ENCODE data around the gene PLXNA3. TPM values are rescaled to one million over a fixed set of nuclear protein-coding genes. Genes with fewer than 3 reads are reported as not detected.

PLXNA3 gene
- 54.0 TPM for total RNA-seq

DNA sequence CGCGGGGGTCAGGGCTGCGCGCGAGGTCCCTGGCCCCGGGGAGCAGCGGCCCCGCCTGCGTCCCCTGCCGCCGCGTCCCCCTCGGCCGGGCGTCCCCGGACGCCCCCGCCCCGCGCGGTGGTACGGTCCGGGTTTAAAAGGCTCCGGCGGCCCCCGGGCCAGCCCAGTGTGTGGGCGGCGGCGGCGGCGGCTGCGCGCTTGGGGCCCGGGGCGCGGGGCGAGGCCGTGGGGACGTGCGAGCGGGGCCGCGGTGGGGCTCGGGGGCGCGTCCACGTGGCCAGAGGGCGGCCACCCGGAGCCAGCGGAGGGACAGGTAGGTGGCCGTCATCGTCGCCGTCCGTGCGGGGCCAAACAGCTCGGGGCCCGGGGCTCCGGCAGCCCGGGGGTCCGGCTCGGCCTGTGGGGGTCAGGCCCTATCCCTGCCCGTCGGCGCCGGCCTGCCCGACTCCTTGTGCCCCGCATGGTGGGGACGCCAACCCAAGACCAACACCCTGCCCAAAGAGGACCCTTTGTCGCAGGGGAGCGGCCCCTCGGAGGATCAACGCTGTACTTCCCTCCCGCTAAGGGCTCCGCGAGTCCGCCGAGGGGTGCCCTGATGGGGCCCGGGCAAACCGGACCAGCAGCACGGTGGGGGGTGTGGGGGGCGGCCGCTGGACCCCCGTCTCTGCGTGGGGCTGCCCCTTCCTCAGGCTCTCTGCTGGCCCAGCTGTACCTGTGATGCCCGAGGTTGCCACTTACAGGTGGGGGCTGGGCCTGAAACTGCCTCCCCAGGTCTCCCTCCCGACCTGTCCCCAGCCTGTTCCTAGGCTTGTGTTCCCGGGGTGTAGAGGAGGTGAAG is at the start of gene PLXNA3:
TSS of gene PLXNA3 (plus strand) at position 166 of the 838 bp plus-strand sequence. CDS start 1,903 bp downstream, outside the sequence.
- no peak for DNase-seq (ENCODE audit: low spot score)

DNA sequence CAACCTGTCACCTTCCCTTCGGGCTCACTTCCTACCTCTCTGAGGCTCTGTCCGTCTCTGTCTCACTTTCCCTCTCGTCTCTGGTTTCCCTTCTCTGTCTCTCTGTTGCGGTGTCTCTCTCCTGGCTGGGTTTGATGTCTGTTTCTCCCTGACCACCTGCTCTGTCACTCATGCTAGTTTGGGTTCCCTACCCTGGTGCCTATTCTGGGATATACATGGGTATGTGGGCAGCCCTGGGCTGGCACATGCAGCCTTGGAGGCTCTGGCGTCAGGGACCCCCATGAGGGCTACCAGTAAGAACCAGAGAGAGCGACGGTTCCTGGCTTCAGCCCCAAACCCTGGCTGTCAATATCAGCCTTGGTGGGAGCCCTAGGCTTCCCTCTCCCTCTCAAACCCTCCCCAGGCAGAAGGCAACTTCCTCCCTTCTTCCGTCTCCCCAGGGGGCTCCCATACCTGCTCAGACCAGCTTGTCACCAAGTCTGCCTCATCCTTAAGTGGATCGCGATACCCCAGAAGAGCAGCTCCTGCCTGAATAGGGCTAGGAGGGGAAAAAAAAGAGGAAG is 49.3 kb upstream of the PLXNA3 start:
- DNase-seq (ENCODE audit: low spot score) = no peak

DNA sequence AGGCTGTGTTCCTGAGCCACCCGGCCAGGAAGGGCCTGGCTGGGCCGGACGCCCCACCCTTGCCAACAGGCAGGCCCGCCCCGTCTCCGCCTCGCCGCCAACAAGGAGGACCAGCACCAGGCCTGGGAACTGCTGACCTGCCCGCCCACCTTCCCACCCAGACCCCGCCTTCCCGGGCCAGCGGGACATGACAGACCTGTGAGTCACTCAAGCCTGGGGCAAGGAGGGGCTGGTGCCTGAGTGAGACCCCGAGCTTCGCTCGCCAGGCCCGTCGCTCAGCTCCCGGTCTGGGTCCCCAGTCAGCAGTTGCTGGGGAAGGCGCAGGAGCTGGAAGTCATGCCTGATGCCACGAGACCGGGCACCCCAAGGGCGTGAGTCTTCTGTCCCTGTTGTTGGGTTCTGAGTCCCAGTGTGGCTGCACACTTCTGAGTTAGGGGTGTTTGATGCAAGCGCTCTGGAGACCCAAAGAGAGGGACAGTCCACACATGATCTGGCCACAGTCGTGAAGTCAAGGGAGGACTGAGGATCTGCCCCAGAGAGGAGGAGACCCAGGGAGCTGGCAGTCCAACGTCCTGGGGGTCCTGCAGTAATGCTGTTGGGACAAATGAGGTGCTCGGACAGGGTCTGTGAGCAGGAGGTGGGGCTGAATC is 48.7 kb upstream of the PLXNA3 start, which contains the start of gene DNASE1L1:
TSS of gene DNASE1L1 (minus strand) at position 33 of the 650 bp plus-strand sequence. CDS start 3,686 bp downstream, outside the sequence.
- peak; percentile 89 for DNase-seq (ENCODE audit: low spot score)

DNA sequence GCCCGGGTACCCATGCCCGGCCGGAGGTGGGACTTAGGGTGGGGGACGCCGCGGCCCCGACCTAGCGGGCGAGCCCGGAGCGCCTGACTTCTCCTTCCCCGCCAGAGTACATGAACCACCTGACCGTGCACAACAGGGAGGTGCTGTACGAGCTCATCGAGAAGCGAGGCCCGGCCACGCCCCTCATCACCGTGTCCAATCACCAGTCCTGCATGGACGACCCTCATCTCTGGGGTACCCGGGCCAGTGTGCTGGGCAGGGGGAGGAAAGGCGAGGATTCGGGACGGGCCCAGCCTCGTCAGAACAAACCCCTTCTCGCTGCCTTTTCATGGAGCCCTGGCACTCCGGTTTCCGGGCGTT is 46.1 kb upstream of the PLXNA3 start:
- DNase-seq (ENCODE audit: low spot score) = peak; percentile 74

DNA sequence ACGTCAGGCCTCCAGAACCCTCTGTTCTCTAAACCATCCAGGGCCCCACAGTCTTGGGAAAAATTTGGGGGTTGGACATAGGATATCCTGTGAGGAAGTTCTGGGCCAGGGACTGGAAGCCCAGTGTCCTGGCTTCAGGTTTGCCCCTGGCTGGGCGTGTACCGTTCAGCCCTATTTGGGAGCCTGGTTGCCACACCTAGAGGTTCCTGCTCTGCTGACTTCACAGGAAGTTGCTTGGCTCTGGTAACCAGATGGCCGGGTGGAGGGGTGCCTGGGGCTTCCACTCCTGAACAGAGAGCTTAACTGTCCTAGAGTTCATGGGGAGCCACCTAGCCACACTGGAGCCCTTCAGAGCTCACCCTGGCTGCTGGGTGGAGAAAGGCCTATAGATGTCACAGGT is 45.6 kb upstream of the PLXNA3 start:
- DNase-seq (ENCODE audit: low spot score) = no peak

DNA sequence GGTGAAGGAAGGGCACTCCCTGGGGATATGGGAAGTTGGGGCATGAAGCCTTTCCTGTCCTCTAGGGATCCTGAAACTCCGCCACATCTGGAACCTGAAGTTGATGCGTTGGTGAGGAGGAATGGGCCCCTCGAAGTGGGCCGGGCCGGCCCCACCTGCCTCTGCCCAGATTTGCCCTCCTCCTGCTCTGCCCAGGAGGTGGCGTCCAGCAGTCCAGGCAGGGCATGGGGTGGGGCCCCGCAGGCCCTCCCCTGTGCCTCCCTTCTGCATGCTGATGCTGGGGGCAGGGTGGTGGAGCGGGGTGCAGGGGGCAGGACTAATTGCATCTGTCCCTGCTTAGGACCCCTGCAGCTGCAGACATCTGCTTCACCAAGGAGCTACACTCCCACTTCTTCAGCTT is 44.9 kb upstream of the PLXNA3 start:
- no peak for DNase-seq (ENCODE audit: low spot score)

DNA sequence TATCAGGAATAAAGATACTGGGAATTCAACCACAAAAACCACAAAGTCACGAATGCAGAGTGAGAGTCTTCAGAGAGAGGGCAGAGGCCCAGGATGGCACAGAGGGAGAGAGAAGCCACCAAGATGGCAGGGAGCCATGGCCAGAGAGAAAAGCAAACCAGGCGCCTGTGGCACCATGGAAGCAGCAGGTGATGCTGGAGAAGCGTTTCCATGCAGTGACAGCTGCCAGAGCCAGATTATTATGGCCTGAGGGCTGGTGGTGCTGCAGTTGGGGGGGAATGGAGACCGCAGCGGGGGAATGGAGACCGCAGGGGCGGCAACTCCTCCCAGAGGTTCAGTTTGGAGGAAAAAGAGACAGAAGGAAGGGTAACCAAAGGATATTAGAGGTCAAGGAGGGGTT is 40.9 kb upstream of the PLXNA3 start:
- DNase-seq (ENCODE audit: low spot score) = no peak

DNA sequence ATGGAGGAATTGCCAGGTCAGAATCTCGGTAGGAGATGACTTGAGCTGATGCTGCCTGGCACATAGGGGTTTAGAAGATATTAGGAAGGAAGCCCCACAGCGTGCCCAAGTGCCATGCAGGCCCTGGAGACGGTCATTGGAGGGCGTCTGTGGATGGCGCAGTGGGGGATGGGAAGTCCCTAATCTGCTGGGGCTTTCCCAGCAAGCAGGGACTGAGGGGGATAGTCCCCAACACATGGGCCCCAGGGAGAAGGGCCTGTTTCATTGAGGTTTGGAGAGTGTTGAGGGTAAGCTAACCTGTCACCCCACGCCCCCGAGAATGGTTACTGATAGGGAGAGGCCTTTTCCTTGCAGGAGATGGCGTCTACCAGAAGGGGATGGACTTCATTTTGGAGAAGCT is 38.9 kb upstream of the PLXNA3 start:
- no peak for DNase-seq (ENCODE audit: low spot score)

DNA sequence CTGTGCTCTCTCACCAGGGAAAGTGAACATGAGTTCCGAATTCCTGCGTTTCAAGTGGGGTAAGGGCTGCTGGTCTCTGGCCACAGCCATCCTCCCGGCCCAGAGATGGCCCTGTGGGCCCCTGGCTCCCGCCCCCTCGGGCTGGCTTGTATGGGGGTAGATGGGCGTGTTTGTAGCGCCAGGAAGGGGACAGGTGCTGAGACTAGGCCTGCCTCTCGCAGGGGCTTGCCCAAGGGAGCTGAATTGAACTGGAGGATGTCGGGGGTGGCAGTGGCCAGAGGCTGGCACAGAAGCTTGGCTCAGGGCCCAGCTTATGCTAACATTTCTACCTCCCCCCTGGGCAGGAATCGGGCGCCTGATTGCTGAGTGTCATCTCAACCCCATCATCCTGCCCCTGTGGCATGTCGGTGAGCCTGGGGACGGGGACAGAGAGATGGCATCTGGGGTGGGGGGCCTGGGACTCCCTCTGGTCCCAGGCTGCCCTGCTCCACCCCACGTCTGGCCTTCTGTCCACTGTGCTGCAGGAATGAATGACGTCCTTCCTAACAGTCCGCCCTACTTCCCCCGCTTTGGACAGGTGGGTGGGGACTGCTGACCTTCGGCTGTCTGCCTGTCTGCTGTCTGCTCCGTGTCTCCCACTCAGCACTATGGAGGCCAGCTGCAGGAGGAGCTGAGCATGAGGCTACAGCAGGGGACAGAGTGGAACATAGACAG is 38.2 kb upstream of the PLXNA3 start:
- no peak for DNase-seq (ENCODE audit: low spot score)

DNA sequence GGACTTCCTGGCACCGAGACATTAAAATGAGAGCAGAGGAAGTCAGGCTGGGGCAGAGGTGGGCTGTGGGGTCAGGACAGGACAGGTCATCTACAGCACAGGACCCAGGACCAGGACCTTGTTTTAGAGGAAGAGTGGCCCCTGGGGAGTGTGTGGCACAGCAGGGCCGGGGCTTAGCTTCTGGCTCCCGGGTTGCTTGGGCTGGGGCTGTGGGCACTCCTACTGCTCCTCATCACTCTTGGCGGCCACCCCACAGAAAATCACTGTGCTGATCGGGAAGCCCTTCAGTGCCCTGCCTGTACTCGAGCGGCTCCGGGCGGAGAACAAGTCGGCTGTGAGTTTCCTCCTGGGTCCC is 37.7 kb upstream of the PLXNA3 start:
- DNase-seq (ENCODE audit: low spot score) = no peak

DNA sequence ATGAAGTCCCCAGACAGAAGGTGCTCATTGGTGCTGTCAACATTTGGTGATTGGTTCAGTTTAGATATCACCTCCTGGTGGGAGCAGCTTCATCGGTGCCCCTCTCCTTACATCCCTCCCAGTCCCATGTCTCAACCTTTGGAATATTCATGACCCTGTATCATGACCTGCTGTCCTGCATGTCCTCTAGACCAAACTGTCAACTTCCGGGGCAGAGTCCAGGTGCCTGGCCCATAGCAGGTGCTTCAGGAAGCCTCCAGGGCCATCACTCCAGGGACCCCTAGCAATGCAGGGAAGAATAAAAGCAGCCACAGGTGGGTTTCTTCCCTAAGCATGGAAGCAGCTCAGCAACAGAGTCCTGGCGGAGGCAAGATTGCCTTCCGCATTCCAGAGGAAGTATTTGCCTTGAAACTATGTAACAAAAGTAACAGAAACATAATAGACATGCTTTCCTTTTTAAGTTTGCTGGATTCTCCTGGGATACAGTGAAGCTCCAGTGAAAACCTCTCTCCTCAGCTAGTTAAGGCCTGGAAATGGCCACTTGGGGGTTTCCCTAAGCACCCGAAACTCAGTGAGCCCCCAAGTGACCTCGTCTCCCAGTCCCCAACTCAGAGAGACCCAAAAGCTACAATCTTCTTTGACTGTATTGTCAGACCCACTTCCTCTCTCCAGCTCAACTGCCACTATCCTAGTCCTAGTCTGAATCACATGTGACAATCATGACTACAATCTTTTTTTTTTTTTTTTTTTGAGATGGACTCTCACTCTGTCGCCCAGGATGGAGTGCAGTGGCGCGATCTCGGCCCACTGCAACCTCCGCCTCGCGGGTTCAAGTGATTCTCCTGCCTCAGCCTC is 30.9 kb upstream of the PLXNA3 start:
- DNase-seq (ENCODE audit: low spot score) = no peak

DNA sequence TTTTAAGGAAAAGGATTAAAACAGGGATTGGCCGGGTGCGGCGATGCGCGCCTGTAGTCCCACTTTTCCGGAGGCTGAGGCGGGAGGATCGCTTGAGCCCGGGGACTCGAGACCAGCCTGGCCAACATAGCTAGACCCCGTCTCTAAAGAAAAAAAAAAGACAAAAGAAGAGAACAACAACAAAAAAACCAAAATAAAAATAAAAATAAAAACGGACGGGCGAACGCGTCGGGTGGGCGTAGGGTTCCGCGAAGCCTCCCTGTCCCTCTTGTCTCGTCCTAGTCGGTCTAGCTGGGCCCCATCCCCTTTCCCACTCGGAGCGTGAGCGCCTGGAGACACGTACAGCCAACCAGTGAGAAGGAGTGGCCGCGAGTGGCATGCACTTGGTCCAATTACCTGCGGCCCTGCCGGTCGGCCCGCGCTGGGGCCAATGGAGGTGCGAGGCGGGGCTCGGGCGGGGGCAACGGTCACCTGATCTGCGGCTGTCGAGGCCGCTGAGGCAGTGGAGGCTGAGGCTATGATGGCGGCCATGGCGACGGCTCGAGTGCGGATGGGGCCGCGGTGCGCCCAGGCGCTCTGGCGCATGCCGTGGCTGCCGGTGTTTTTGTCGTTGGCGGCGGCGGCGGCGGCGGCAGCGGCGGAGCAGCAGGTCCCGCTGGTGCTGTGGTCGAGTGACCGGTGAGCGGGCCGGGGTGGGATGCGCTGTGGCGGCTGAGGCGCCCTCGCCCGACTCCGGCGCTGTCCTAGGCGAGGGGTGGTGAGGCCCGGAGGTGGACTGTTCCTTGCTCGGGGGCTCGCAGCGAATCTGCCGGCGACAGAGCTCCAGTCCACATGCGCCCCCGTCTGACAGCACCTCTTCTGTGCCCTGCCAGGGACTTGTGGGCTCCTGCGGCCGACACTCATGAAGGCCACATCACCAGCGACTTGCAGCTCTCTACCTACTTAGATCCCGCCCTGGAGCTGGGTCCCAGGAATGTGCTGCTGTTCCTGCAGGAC is 29.6 kb upstream of the PLXNA3 start, which contains the start of gene ATP6AP1:
TSS of gene ATP6AP1 (plus strand) at position 502 of the 996 bp plus-strand sequence. CDS start at position 518, 16 bp downstream.
- DNase-seq (ENCODE audit: low spot score) = peak; percentile 94

DNA sequence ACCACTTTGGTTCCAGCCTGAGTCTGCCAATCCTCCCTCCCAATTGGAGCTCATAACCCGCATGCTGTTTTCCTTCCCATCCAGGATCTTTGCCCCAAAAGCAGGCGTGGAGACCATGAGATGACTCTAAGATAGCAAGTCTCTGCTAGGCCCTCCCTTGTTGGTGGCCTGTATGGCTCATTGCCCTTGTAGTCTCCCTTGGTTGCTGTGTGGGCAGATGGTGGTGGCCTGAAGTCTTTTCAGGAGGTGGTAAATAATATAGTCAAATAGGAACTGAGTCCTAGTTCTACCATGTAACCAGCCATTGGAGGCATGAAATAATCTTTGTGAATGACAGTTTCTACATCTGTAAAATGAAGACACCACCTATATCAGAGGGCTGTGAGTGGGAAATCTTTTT is 28.4 kb upstream of the PLXNA3 start:
- no peak for DNase-seq (ENCODE audit: low spot score)

DNA sequence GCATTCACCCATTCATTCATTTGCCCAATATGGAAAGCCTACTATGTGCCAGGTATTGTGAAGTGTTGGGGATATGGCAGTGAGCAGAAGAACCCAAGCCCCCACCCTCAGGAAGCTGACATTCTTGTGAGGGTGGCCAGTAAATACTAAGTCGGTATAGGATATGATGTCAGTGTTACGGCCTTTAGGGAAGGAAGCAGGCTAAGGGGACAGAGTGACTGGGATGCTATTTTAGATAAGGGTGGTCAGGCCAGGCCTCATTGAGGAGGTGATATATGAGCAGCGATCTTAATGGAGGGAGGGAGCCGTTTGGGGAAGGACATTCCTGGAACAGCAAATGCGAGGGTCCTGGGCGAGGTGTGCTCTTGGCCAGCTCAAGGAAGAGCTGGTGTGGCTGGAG is 27.6 kb upstream of the PLXNA3 start:
- DNase-seq (ENCODE audit: low spot score) = no peak

DNA sequence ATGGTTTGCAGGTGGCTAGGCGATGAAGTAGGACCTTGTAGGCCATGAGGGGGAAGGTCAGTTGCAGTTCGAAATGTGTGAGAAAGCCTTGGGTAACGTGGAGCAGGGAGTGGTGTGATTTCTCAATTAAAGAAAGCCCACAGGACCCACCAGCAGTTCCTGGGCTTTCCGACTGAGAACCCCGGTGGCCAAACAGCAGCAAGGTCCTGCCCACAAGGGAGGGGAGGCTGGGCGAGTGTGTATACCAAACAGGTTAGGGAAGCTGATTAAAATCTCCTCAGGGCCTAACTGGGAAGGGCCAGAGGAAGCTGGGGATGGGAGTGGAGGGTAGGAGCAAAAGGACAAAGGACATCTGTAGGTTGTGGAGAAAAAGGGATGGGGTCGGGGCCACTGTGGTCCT is 27.2 kb upstream of the PLXNA3 start:
- DNase-seq (ENCODE audit: low spot score) = no peak

DNA sequence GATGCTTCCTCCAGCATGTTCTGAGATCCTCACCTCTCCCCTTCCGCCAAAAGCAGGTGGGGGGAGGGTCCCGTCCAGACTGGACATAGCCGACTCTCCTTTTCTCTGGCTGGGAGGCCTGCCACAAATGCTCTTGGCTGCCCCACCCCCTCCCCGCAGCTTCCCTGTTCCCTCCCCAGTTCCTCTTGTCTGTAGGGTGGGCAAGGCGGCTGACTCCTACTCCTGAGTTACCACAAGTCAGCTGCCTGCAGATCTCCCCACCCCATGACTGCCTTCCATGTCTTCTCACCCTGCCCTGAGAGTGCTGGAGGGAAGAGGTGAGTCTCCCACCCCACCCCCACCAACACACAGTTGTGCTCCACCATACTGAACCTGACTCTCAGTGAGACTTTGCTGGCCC is 26.7 kb upstream of the PLXNA3 start:
- DNase-seq (ENCODE audit: low spot score) = no peak

DNA sequence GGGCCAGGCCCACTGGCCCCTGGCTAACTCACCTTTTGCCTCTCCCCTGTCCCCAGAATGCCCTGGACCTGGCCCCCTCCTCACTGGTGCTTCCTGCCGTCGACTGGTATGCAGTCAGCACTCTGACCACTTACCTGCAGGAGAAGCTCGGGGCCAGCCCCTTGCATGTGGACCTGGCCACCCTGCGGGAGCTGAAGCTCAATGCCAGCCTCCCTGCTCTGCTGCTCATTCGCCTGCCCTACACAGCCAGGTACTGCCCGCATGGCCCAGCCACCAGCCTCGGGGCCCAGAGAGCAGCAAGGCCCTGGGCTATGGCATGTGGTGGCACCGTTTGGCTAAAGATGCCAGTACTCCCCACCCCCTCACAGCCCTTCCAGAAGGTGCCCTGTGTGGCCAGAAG is 25.9 kb upstream of the PLXNA3 start:
- no peak for DNase-seq (ENCODE audit: low spot score)

DNA sequence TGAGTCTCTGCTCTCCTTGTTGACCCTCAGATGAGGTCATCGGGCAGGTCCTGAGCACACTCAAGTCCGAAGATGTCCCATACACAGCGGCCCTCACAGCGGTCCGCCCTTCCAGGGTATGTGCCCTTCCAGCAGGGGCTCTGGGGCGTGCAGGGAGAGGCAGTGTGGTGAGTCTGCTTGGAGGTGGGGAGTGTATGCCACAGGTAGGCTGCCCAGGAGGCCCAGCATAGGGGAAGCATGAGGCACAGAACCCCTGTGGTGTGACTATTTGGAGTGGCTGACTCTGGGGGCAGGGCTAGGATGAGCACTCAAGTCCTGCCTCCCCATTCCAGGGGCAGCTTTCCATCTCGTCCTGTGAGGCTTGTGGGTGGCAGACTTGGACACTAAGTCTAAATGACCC is 24.5 kb upstream of the PLXNA3 start:
- DNase-seq (ENCODE audit: low spot score) = no peak

DNA sequence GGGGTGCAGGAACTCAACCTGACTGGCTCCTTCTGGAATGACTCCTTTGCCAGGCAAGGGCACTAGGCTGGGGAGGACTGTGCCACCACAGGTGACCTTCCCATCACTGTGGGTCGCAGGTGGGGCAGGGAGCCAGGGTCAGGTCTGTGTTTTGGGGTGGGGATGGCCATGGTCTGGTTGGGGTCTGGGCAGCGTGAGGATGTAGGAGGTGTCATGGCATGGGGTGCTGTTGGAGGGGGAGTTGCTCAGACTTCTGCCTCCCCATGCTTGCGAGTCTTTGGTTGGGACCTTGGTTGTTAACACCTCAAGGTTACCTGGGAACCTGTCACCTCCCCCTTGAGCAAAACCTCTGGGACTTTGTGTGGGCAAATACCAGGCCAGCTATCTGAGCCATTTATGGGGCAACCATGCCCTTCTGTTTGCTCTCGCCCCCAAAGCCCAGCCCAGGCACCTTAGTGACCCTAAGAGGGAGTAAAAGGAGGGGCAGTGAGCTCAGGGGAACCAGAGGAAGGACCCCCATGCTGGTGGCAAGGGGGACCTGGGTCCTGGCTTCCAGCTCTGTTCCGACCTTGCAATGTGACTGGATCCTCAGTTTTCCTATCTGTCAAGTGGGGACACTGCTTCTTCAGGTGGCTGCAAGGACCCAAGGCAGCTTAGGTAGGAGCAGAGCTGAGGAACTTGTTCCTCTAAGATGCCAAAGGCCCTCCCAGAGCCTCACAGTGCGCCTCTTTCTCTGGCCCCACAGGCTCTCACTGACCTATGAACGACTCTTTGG is 23.5 kb upstream of the PLXNA3 start:
- no peak for DNase-seq (ENCODE audit: low spot score)
